Ovary (tissue), 3 donors: Measurements from ENCODE around the gene MDM2.

Experiments used
- EP300 ChIP-seq: sonication (generic); formaldehyde crosslinking; IDR thresholded peaks from one replicate; pipeline ENCODE4 v1.6.1; 2017; ENCODE audit warnings: antibody characterized with exemption
- POLR2A ChIP-seq: fragments of 450-650 bp; IDR thresholded peaks from one replicate; pipeline ENCODE4 v1.6.1; 2017; ENCODE audit warnings: antibody characterized with exemption, mild to moderate bottlenecking, moderate library complexity
- TF ChIP-seq, protein P1 (sequence below), 3 donors: fragments of 450-650 bp in 2 of 3; fragments of 200-600 bp in 1 of 3; IDR thresholded peaks; one replicate each; pipeline versions ENCODE4 v1.5.1 to v1.8.0; 2016 to 2022; ENCODE audit warnings: antibody characterized with exemption in 3 of 3, mild to moderate bottlenecking in 1 of 3
- donor health status: DM: no; HTN: no; CAD: no.

DNA sequence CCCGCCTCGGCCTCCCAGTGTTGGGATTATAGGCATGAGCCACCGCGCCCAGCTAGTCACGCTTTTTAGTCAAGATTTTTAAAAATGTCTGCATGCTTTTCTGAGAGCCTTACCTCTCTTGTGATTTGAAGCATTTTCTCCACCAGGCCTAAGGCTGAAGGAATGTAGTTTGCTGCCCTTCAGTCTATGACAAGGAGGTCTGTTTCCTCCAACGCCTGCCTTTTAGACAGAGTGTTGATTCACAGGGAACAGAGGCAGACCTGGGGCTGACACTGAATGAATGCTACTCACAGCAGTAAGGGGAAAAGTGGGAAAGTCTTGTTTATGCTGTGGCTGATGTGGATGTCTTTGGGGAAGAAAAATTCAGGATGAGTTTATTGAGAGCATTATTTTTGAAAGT lies 27.2 kb upstream of the MDM2 start:
- TF ChIP-seq, protein P1, sequence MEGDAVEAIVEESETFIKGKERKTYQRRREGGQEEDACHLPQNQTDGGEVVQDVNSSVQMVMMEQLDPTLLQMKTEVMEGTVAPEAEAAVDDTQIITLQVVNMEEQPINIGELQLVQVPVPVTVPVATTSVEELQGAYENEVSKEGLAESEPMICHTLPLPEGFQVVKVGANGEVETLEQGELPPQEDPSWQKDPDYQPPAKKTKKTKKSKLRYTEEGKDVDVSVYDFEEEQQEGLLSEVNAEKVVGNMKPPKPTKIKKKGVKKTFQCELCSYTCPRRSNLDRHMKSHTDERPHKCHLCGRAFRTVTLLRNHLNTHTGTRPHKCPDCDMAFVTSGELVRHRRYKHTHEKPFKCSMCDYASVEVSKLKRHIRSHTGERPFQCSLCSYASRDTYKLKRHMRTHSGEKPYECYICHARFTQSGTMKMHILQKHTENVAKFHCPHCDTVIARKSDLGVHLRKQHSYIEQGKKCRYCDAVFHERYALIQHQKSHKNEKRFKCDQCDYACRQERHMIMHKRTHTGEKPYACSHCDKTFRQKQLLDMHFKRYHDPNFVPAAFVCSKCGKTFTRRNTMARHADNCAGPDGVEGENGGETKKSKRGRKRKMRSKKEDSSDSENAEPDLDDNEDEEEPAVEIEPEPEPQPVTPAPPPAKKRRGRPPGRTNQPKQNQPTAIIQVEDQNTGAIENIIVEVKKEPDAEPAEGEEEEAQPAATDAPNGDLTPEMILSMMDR (IDR thresholded peaks at IDR 0.05), result no peak
- TF ChIP-seq EP300 (no peak), POLR2A (no peak)
